Bronchial epithelial cell (primary cell): ENCODE results near the gene COL25A1. TPM values are rescaled to one million over a fixed set of nuclear protein-coding genes. Genes with fewer than 3 reads are reported as not detected.

Experiments used
- DNase-seq: peaks from one replicate; pipeline ENCODE4 v3.0.0-alpha.2; 2010; ENCODE audit warnings: low read depth
- FAIRE-seq: peaks from 2 replicates; lab custom pipeline; 2011; peaks lifted over from hg19 to GRCh38; lab: Jason Lieb, UNC
- H3K27me3 ChIP-seq: 2 replicates; pipeline ENCODE4 v1.5.1; 2011; ENCODE audit warnings: low read length; ENCODE audit not compliant: control insufficient read depth, insufficient read depth
- H3K36me3 ChIP-seq: 2 replicates; pipeline ENCODE4 v1.5.1; 2011; ENCODE audit warnings: low read length; ENCODE audit not compliant: control insufficient read depth, insufficient read depth
- H3K4me3 ChIP-seq: 2 replicates; pipeline ENCODE4 v1.5.1; 2011; ENCODE audit warnings: mild to moderate bottlenecking, low read depth, low read length, control low read depth
- total RNA-seq: library from RNA; depleted of rRNA; stranded (reverse); fragments of >200 nt; gene quantifications from 2 replicates; pipeline ENCODE4 v1.2.1, GENCODE V29; 2014
- TF ChIP-seq, protein P1 (sequence below): IDR thresholded peaks from 2 replicates; pipeline ENCODE4 v1.5.1; 2011; ENCODE audit warnings: mild to moderate bottlenecking, moderate library complexity, low read length, control low read depth, inconsistent platforms; ENCODE audit not compliant: insufficient read depth, severe bottlenecking

Gene COL25A1
- total RNA-seq, 1 donor from 2014 or later = under 0.01 TPM

DNA sequence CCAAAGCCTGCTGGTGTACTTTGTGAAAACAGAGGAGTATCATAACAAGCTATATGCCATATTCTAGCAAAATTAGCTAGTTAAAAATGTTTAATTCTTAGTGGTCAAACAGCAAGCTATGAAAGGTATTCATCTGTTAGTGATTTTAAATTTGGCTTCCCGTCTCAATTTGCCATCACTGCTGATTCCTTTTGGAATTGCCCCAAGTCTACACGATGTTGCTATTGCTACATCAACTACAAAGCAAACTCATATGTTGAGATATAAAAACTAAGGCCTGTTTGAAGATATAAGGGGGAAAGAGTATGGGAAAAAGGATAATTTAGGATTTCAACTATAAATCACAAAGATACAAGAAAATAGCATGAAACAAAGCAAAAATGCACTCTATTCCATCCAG is 146.1 kb downstream of the COL25A1 start:
- no peak overlapping the region for H3K4me3 ChIP-seq
- DNase-seq (no peak), FAIRE-seq (no peak)
- H3K27me3 ChIP-seq = no peaks in the 10 kb centered on the region
- TF ChIP-seq, protein P1, sequence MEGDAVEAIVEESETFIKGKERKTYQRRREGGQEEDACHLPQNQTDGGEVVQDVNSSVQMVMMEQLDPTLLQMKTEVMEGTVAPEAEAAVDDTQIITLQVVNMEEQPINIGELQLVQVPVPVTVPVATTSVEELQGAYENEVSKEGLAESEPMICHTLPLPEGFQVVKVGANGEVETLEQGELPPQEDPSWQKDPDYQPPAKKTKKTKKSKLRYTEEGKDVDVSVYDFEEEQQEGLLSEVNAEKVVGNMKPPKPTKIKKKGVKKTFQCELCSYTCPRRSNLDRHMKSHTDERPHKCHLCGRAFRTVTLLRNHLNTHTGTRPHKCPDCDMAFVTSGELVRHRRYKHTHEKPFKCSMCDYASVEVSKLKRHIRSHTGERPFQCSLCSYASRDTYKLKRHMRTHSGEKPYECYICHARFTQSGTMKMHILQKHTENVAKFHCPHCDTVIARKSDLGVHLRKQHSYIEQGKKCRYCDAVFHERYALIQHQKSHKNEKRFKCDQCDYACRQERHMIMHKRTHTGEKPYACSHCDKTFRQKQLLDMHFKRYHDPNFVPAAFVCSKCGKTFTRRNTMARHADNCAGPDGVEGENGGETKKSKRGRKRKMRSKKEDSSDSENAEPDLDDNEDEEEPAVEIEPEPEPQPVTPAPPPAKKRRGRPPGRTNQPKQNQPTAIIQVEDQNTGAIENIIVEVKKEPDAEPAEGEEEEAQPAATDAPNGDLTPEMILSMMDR = no peak
- H3K36me3 ChIP-seq = no peaks in the 10 kb centered on the region

DNA sequence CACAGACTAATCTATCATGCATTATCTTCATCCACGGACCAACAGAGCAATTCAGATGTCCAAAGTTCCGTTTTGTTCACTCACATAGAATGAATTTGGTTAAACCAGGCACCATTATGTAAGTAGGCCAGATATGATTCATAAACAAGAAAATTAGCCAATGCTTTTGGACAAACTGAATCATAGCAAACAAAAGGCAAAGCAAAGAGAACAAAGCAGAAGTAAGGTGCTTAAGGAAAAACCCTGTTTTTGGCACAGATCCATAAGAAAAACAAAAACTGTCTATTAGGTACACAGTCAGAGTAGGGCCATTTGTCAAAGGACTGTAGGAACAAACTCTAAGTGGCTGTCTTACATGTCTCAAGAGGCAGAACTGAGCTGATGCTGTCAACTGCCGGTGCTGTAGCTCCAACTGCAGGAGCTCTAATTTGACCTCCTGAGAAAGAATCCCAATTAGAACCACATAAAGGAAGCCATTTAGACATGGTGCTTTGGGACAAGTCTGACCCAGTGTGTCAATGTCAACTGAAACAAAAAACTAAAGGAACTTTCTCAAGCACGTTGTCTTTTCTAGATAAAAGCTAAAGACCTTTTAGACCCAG is 146.7 kb downstream of the COL25A1 start:
- no peak overlapping the region for H3K4me3 ChIP-seq
- no peak for FAIRE-seq
- H3K27me3 ChIP-seq = no peaks in the 10 kb centered on the region
- TF ChIP-seq, protein P1 = no peak
- peak; percentile 74 for DNase-seq
- H3K36me3 ChIP-seq = no peaks in the 10 kb centered on the region

DNA sequence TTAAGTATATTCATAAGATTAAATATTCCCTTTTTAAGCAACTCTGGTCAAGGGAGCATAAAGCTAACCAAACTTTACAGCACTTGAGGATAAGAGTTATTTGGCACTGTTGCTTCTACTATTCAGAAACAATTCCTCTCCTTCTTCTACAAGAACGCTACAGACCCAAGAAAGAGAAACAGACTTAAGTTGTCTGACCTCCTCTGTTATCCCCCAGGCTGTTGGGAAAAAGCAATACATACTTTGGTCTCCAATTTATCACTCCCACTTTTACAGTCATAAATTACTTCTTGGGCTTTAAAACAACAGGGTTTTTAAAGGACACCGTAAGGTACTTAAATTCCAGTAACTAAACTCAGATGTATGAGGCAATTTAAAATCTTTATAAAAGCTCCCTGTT is 147.4 kb downstream of the COL25A1 start:
- no peaks in the 10 kb centered on the region for H3K36me3 ChIP-seq
- H3K27me3 ChIP-seq = no peaks in the 10 kb centered on the region
- DNase-seq (no peak), FAIRE-seq (no peak)
- TF ChIP-seq, protein P1 = no peak
- no peak overlapping the region for H3K4me3 ChIP-seq

DNA sequence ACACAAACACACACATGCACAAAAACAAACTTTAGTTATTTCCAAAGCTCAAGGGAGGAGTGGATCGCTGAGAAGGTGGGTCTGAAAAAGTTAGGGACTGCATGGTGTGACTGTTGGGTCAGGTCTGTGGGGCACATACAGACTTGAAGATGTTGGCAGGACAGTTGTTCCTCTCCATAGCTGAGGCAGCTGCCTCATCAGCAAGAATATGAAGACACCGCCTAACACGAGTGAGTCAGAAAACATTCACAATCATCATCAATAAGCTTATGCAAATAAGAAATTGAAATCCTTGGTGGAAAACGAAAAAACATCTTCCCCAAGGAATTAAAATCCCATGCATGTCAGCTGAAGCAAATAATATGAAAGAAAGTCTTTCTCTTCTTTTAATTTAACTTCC is 148.0 kb downstream of the COL25A1 start:
- TF ChIP-seq, protein P1 = no peak
- DNase-seq (no peak), FAIRE-seq (peak; percentile 80)
- no peaks in the 10 kb centered on the region for H3K27me3 ChIP-seq
- no peak overlapping the region for H3K4me3 ChIP-seq
- H3K36me3 ChIP-seq = no peaks in the 10 kb centered on the region

DNA sequence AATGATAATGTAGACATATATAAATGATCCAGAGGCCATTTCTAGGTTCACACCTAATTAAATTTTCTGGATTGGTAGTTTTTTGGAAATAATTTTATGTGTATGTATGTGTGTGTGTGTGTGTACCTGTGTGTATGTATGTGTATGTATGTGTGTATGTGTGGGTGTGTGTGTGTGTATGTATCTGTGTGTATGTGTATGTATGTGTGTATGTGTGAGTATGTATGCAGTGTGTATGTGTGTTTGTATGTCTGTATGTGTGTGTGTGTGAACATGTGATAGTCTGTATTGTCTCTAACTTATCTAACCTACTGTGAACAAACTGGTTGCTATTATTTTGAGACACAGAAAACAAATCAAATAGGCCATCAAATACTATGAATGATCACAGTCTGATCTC is 152.6 kb downstream of the COL25A1 start:
- no peaks in the 10 kb centered on the region for H3K36me3 ChIP-seq
- no peak for DNase-seq
- TF ChIP-seq, protein P1 = no peak
- FAIRE-seq = no peak
- no peak overlapping the region for H3K4me3 ChIP-seq
- H3K27me3 ChIP-seq = no peaks in the 10 kb centered on the region

DNA sequence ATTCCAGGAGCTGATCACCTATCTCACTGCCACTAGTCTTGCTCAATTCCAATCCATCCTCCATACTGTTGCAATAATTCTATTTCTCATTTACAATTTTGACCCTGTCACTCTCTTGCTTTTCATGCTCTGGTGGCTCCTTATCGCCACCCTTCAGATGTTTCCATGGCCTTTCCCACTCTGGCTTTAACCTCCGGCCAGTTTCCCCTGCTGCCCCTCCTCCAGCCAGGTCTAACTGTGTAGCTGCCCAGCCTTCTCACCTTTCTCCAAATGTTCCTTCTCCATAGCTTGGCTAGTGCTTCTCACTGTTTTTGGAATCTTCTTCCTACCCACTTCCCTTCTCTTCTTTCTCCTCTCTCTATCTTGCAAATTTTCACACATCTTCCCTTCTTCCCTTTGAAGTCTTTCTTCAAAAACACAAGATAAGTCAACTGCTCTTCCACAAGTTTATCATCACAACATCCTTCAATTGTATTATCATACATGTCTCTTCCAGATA is 153.8 kb downstream of the COL25A1 start:
- Histone ChIP-seq H3K36me3 (no peaks in the 10 kb centered on the region), H3K27me3 (no peaks in the 10 kb centered on the region), H3K4me3 (no peak overlapping the region)
- DNase-seq (no peak), FAIRE-seq (no peak)
- TF ChIP-seq, protein P1 = no peak
